ENCODE results near the gene SUGCT. TPM values are rescaled to one million over a fixed set of nuclear protein-coding genes. Genes with fewer than 3 reads are reported as not detected.

Gene SUGCT
- total and polyA plus RNA-seq, 2 of the 13 experiments (the other 11 are each of a cell fraction or from before 2014, with no cell fraction given) = 10.1 to 22.2 TPM

DNA sequence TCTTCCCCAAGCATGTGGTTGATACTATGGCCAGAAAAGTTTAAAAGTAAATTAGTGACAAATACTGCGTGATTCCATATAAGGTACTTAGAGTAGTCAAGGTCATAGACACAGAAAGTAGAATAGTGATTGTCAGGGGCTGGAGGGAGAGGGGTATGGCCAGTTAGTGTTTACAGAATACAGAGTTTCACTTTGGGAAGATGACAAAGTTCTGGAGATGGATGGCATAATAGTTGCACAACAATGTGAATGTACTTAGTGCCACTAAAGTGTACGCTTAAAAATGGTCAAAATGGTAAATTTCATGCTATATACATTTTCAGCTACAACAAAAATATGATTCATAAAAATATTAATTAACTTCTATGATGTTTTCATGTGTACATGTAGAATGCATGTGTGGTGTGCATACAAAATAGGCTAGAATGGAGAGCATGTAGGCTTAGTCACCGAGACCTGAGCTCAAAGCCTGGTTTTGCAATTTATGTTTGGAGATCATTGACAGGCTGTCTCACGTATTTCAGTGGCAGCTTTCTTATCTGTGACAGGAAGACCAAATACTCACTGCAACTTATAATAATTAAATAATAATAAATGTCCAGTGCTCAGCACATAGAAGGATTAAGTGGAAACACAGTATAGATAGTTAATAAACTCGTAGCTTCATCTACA lies 625.6 kb downstream of the SUGCT start (continued):
- TF ChIP-seq, protein P1, sequence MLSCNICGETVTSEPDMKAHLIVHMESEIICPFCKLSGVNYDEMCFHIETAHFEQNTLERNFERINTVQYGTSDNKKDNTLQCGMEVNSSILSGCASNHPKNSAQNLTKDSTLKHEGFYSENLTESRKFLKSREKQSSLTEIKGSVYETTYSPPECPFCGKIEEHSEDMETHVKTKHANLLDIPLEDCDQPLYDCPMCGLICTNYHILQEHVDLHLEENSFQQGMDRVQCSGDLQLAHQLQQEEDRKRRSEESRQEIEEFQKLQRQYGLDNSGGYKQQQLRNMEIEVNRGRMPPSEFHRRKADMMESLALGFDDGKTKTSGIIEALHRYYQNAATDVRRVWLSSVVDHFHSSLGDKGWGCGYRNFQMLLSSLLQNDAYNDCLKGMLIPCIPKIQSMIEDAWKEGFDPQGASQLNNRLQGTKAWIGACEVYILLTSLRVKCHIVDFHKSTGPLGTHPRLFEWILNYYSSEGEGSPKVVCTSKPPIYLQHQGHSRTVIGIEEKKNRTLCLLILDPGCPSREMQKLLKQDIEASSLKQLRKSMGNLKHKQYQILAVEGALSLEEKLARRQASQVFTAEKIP (CRISPR knock-in tag; IDR thresholded peaks at IDR 0.05; ENCODE audit: borderline replicate concordance) = no peak
- TF ChIP-seq EHMT2 (IDR thresholded peaks at IDR 0.05; ENCODE audit: borderline replicate concordance, low read depth, low read length) (0 out of 2 replicates have a peak, but pooled peaks have one; percentile 73), THAP11 (CRISPR knock-in tag; IDR thresholded peaks at IDR 0.05) (peak; percentile 32; the same call in 1 of the 2 replicates), HHEX (CRISPR knock-in tag; IDR thresholded peaks at IDR 0.05) (no peak), KLF16 (CRISPR knock-in tag; IDR thresholded peaks at IDR 0.05) (no peak), ARID2 (CRISPR knock-in tag; IDR thresholded peaks at IDR 0.05; ENCODE audit: borderline replicate concordance) (no peak), ZNF768 (CRISPR knock-in tag; IDR thresholded peaks at IDR 0.05) (no peak), ZFP41 (CRISPR knock-in tag; IDR thresholded peaks at IDR 0.05; ENCODE audit: borderline replicate concordance) (no peak), ZNF567 (CRISPR knock-in tag; IDR thresholded peaks at IDR 0.05; ENCODE audit: borderline replicate concordance) (no peak), ZNF33A (CRISPR knock-in tag; IDR thresholded peaks at IDR 0.05; ENCODE audit: borderline replicate concordance) (no peak), ZKSCAN5 (CRISPR knock-in tag; IDR thresholded peaks at IDR 0.05) (no peak), HDAC1 (CRISPR knock-in tag; IDR thresholded peaks at IDR 0.05) (0 out of 2 replicates have a peak, but pooled peaks have one; percentile 5), MED1 (CRISPR knock-in tag; IDR thresholded peaks at IDR 0.05) (peak; percentile 51), MBNL3 (CRISPR knock-in tag; conservative IDR thresholded peaks at IDR 0.05) (no peak), RFX1 (IDR thresholded peaks at IDR 0.05) (no peak), KDM5A (IDR thresholded peaks at IDR 0.05; ENCODE audit: borderline replicate concordance, low read length) (no peak), CREM (IDR thresholded peaks at IDR 0.05) (peak; percentile 49; the same call in 1 of the 2 replicates), CREM (CRISPR knock-in tag; IDR thresholded peaks at IDR 0.05) (no peak)
- TF ChIP-seq, protein P2, sequence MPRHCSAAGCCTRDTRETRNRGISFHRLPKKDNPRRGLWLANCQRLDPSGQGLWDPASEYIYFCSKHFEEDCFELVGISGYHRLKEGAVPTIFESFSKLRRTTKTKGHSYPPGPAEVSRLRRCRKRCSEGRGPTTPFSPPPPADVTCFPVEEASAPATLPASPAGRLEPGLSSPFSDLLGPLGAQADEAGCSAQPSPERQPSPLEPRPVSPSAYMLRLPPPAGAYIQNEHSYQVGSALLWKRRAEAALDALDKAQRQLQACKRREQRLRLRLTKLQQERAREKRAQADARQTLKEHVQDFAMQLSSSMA (CRISPR knock-in tag; IDR thresholded peaks at IDR 0.05) = no peak
- TF ChIP-seq, protein P3, sequence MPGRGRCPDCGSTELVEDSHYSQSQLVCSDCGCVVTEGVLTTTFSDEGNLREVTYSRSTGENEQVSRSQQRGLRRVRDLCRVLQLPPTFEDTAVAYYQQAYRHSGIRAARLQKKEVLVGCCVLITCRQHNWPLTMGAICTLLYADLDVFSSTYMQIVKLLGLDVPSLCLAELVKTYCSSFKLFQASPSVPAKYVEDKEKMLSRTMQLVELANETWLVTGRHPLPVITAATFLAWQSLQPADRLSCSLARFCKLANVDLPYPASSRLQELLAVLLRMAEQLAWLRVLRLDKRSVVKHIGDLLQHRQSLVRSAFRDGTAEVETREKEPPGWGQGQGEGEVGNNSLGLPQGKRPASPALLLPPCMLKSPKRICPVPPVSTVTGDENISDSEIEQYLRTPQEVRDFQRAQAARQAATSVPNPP (CRISPR knock-in tag; IDR thresholded peaks at IDR 0.05) = no peak
- TF ChIP-seq, protein P4, sequence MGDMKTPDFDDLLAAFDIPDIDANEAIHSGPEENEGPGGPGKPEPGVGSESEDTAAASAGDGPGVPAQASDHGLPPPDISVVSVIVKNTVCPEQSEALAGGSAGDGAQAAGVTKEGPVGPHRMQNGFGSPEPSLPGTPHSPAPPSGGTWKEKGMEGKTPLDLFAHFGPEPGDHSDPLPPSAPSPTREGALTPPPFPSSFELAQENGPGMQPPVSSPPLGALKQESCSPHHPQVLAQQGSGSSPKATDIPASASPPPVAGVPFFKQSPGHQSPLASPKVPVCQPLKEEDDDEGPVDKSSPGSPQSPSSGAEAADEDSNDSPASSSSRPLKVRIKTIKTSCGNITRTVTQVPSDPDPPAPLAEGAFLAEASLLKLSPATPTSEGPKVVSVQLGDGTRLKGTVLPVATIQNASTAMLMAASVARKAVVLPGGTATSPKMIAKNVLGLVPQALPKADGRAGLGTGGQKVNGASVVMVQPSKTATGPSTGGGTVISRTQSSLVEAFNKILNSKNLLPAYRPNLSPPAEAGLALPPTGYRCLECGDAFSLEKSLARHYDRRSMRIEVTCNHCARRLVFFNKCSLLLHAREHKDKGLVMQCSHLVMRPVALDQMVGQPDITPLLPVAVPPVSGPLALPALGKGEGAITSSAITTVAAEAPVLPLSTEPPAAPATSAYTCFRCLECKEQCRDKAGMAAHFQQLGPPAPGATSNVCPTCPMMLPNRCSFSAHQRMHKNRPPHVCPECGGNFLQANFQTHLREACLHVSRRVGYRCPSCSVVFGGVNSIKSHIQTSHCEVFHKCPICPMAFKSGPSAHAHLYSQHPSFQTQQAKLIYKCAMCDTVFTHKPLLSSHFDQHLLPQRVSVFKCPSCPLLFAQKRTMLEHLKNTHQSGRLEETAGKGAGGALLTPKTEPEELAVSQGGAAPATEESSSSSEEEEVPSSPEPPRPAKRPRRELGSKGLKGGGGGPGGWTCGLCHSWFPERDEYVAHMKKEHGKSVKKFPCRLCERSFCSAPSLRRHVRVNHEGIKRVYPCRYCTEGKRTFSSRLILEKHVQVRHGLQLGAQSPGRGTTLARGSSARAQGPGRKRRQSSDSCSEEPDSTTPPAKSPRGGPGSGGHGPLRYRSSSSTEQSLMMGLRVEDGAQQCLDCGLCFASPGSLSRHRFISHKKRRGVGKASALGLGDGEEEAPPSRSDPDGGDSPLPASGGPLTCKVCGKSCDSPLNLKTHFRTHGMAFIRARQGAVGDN (CRISPR knock-in tag; IDR thresholded peaks at IDR 0.05) = no peak
